DND-41 (cell line): ENCODE results near the gene SYNDIG1.

Experiments
- EZH2 ChIP-seq: IDR thresholded peaks from 3 replicates; pipeline ENCODE4 v1.6.1; 2012; ENCODE audit warnings: borderline replicate concordance, low read depth, mild to moderate bottlenecking, moderate library complexity, low read length, inconsistent platforms; ENCODE audit not compliant: severe bottlenecking
- TF ChIP-seq, protein P1 (sequence below): IDR thresholded peaks from 2 replicates; pipeline ENCODE4 v1.5.1; 2012; ENCODE audit warnings: borderline replicate concordance, low read length, moderate library complexity, mild to moderate bottlenecking; ENCODE audit not compliant: poor library complexity, severe bottlenecking; ENCODE audit errors: extremely low read depth

DNA sequence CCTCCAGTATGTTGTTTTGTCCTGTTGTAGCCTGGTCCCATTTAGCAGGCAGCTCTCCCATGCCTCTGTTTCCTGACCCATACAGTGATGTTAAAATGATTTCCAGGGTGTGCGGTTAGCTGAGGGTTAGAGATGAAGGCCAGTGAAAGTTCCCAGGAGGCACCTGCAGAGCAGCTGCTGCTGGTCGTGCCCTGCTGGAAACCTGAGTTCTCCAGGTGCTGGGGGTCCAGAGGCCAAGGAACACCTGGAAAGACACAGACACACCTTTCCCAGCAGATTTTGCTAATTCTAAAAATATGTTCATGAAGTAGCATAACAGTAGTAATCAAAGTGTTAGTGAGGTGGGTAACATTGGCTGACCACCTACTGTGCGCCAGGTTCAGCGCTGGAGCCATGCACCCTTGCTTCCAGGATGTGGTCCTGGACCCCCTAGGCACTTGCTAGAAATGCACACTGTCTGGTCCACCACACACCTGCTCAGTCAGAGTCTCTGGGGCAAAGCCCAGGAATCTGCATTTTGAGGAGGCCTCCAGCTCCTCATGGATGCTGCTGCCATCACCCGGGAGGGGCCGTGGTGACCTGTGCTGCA is 118.7 kb downstream of the SYNDIG1 start:
- TF ChIP-seq, protein P1, sequence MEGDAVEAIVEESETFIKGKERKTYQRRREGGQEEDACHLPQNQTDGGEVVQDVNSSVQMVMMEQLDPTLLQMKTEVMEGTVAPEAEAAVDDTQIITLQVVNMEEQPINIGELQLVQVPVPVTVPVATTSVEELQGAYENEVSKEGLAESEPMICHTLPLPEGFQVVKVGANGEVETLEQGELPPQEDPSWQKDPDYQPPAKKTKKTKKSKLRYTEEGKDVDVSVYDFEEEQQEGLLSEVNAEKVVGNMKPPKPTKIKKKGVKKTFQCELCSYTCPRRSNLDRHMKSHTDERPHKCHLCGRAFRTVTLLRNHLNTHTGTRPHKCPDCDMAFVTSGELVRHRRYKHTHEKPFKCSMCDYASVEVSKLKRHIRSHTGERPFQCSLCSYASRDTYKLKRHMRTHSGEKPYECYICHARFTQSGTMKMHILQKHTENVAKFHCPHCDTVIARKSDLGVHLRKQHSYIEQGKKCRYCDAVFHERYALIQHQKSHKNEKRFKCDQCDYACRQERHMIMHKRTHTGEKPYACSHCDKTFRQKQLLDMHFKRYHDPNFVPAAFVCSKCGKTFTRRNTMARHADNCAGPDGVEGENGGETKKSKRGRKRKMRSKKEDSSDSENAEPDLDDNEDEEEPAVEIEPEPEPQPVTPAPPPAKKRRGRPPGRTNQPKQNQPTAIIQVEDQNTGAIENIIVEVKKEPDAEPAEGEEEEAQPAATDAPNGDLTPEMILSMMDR = no peak
- TF ChIP-seq EZH2 = no peak
